Suppressor macrophage treated with lipopolysaccharide for 4 hours (primary cell): Measurements from ENCODE around the gene IRF1.
A peak's percentile ranks its signal among the peaks of the same experiment; 100 is the strongest.
"Not testable (repeated sequence)": the region's sequence is repeated elsewhere in the genome, so short reads cannot be mapped to it uniquely, and the experiment has no call there.

Experiments
- DNase-seq: peaks from one replicate; pipeline ENCODE4 v3.0.0-alpha.2; 2020

Gene IRF1

DNA sequence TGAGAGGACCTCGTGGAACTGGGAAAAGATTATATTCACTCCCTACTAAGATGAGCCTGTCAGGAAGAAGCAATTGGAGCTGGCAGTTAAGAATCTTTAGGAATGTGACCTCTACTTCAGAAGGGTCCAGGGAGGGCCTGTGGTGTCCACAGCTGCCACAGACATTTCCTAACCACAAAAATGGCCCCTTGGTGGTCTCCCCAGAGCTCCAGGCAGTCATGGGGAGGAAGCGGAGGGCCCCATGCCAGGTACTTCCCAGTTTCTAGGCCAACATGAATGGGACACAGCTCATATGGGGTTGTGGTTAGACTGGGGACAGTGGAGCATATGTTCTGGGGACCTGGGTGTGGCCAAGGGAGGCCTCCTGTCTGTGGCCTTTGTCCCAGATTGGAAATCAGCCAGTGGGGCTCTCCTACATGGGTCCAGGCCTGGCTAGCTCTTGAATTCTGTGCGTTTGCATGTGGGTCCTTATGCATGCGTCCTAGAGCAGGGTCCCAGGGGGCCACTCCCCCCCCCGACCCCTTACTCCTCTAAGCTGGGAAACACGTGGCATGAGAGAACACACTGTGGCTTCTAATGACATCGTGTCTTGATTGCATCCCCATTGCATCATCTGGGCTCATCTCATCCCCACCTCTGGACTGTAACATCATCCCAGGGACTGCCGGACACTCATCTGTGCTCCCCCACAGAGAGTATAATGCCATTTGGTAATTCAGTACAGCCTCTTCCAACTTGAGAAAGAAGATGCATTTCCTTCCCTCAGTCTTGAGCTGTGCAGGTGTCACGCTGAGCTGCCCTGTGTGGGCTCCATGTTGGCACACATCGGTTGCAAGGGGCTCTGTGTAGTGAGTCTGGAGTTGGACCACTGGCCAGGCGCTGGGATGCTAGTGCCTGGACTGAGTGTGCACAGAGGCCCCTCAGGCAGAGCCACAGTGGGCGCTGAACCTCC lies 31.3 kb downstream of the IRF1 start:
- peak; percentile 54 for DNase-seq

DNA sequence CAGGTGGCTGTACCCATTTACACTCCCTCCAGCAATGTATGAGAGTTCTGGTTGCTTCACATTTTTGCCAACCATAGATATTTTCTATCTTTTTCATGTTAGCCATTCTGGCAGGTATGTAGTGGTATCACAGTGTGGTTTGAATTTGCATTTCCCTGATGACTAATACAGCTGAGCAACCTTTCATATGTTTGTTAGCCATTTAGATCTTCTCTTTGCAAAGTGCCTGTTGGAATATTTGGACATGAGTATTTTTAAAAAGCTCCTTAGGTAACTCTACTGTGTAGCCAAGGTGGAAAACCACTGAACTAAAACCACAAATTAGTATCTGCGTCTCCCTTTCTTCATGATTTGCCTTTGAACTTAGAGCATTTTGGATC lies 31.9 kb downstream of the IRF1 start:
- DNase-seq: no peak

DNA sequence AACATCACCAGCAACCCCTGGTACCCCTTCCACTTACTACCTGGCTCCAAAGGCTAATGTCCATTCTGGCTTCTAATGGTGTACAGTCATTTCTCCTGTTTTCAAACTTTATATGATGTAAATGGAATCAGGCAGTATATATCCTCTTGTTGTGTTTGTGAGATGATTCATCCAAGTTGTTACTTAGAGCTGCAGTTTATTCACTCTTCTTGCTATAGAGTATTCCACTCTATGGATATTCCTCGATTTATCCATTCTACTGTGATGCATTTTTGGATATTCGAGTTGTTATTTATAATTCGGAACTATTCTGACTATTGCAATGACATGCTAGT lies 32.4 kb downstream of the IRF1 start:
- DNase-seq: no peak

- peak; percentile 64 for DNase-seq
Measured at GRCh38 chr5:132457371-132458225, 33.0 kb downstream of the IRF1 start.

- DNase-seq: no peak
Measured at GRCh38 chr5:132456987-132457361, 33.6 kb downstream of the IRF1 start.

DNA sequence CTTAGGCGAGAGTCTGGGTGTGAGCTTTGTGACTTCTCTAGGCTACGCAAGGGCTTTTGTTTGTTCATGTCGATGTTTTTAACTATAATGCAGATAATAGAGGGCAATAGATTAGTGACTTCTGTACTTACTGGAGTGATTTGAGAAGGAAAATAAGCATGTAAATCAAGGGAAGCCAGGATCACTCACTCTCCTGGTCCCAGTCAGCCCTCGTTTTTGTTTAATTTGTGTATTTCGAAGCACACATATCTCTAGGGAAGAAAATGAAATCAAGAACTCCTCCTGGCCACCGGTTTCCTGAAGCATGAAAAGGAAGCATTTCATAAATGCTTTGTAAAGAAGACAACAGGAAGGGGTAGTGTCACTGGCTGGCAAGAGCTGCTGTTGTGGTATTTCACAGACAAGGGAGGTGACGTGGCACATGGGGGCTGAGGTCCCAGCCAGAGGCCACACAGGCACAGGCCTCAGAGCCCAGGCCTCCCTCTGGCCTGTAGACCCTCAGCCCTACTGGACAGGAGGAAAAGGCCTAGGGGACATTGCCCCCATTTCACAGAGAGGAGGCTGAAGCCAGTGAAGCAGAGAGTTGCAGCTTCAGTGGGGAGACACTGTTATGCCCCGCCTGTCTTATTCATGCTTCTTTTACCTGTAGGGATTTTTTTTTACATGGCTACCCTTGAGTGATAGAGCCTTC lies 34.1 kb downstream of the IRF1 start:
- peak; percentile 84 for DNase-seq

- DNase-seq: no peak
Measured at GRCh38 chr5:132455614-132456115, 34.9 kb downstream of the IRF1 start.

- DNase-seq: no peak
Measured at GRCh38 chr5:132454361-132454760, 36.2 kb downstream of the IRF1 start.

DNA sequence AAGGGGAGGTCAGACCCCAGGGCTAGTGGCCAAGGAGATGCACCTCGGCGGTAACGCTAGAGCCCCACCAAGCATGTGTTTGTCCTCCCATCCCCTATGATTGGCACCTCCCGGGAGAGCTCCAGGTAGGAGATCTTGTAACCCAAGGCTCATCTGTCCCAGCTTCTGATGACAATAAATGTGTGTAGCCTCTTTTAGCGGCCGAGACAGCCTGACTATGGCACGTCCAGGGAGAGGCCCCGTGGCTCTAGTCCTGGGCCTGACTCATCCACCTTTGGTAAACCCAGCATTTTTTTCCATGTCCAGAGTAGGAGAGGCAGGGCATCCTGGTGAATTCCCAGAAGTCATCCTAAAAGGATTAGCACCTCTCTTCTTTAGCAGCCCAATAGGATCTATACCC lies 39.2 kb downstream of the IRF1 start:
- DNase-seq: no peak

DNA sequence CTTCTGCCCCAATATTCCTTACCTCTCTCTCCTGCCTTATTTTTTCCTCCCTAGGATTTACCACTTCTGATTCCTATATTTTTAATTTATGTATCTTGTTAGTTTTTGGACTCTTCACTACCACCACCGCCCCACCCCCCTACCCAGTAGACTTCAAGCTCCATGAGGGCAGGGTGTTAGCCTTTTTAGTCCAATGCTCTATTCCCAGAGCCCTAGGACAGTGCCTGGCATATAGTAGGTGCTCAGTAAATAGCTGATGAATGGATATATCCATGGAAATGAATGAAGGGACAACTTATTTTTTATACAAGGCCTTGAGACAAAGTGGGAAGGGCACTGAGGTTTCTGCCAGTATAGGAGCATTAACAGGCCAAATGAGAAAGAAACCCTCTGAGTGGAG lies 41.5 kb downstream of the IRF1 start:
- DNase-seq: no peak

DNA sequence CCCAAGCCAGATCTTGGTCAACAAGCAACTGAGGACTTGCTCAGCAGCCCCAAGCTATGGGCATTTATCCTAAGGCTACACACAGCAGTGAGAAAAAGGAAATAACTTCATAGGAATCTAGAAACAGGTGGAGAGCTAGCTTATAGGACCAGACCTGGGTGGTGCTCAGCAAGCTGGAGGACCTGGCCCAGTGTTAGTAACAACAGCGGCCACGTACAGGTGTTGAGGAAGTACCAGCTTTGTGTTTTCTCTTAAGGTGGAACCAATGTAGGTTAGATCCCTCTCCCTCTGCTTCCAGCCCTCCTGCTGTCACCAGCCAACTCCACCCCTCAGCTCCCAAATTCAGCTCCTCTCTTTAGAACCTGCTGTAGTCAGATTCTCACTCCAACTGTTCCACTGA lies 43.4 kb downstream of the IRF1 start:
- DNase-seq: no peak

- DNase-seq: no peak
Measured at GRCh38 chr5:132446621-132447020, 44.0 kb downstream of the IRF1 start.

DNA sequence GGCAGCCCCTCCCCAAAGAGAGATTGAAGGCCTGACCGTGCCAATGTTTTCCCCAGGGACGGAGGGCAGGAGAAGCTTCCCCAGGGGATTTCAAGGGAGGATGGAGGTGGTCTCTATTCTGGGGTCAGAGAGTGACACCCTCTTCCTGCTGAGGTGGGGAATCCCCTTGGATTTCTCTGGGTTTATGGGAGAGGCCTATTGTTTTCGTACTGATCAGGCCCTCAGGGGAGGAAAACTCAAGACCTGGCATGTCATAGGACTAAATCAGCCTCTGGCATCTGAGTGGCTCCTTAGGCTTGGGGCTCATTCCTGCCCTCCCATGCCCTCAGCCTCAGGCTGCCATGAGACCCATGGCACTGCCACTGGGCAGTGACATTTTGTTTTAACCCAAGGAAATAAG lies 44.6 kb downstream of the IRF1 start:
- no peak for DNase-seq

DNA sequence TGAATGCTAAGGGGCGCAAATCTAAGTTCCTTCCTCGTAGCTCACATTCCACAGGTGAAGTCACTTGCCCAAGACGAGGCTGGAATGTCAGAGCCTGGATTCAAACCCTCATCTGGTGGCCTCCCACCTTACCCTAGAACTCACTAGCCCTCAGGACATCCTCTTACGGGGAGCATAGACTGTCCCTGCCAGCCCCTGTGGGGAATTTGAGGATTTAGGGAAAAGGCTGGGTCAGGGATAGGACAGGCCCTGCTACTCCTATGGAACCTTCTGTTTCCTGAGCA lies 45.0 kb downstream of the IRF1 start:
- no peak for DNase-seq

- DNase-seq: no peak
Measured at GRCh38 chr5:132444841-132445639, 45.5 kb downstream of the IRF1 start.

DNA sequence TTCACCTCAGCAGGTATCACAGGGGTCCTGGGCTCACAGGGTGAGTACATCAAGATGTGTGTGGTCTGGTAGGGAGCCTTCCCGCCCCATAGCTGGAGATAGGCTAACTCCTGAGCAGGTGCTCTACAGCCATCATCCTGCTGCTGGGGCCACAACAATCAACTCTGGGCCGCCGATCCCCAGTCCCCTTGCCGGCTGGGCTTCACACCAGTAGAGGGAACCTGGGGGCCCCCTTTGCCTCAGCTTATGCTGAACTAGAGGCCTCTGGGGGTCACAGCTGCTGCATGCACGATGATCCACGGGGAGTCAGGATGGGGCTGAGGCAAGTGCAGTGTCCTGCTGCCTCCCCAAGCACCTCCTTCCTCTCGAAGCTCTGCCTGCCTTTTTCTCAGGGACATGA lies 46.5 kb downstream of the IRF1 start:
- no peak for DNase-seq

GRCh38 chr5:132439521-132440089 lies 51.0 kb downstream of the IRF1 start:
- DNase-seq: peak; percentile 97

- peak; percentile 49 for DNase-seq
Measured at GRCh38 chr5:132438917-132439316, 51.7 kb downstream of the IRF1 start.

DNA sequence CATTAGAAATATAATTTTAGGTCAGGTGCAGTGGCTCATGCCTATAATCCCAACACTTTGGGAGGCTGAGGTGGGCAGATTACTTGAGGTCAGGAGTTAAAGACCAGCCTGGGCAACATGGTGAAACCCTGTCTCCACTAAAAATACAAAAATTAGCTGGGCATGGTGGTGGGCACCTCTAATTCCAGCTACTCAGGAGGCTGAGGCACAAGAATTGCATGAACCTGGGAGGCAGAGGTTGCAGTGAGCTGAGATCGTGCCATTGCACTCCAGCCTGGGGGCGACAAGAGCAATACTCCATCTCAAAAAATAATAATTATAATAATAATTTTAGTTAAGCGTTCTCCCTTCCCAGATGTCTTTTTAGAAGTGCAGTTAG lies 52.3 kb downstream of the IRF1 start:
- not testable (repeated sequence) for DNase-seq

DNA sequence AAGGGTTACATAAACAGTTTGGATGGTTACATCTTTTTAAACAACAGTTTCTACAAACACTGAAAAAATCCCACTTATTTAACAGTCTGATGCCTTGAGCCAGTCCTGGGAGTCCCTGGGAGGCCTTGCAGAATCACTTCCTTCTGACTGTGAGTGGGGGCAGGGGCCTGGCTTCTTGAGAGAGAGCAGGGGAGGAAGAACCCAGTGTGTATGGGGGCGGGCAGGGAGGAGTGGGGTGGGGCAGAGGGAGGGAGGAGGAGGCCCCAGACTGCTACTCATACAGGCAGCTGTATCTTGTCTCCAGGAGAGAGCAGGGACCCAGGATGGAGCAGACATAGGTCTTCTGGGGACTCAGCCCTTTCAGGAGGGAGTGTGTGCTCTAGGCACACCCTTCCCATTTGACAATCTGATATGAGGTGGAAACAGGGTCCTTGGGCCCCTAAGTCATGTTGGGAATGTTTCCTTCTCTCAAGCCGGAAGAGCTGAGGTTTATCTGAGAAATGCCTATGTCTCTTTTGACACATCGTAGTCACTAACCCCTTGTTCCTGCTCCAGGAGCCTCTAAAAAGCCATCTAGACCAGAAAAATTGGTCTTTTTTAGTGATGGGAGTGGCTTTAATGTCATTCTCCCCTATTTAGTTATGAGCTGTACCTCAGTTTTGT lies 52.8 kb downstream of the IRF1 start:
- DNase-seq: peak; percentile 96

GRCh38 chr5:132436936-132437335 lies 53.6 kb downstream of the IRF1 start:
- DNase-seq: no peak

- DNase-seq: peak; percentile 79
Measured at GRCh38 chr5:132435886-132436285, 54.7 kb downstream of the IRF1 start.
